Measurements from ENCODE around the gene NRG4.
"Not testable (repeated sequence)": the region's sequence is repeated elsewhere in the genome, so short reads cannot be mapped to it uniquely, and the experiment has no call there.

NRG4 gene

GRCh38 chr15:75928680-75929608, 83.3 kb downstream of the NRG4 start:
- in situ Hi-C loops (cut with MboI; ENCODE audit: low sequenced_read_pairs): no loop called here

GRCh38 chr15:75927601-75928000, 84.6 kb downstream of the NRG4 start:
- in situ Hi-C loops (cut with MboI; ENCODE audit: low sequenced_read_pairs): no loop called here

GRCh38 chr15:75926931-75927330, 85.3 kb downstream of the NRG4 start:
- in situ Hi-C loops (cut with MboI; ENCODE audit: low sequenced_read_pairs): no loop called here

GRCh38 chr15:75925440-75925839, 86.8 kb downstream of the NRG4 start:
- in situ Hi-C loops (cut with MboI; ENCODE audit: low sequenced_read_pairs): no loop called here

GRCh38 chr15:75924576-75924975, 87.6 kb downstream of the NRG4 start:
- in situ Hi-C loops (cut with MboI; ENCODE audit: low sequenced_read_pairs): no loop called here

- in situ Hi-C loops (cut with MboI; ENCODE audit: low sequenced_read_pairs): no loop called here
These were observed 88.5 kb downstream of the NRG4 start for GRCh38 chr15:75923756-75924155.

- in situ Hi-C loops (cut with MboI; ENCODE audit: low sequenced_read_pairs): no loop called here
These were observed 90.2 kb downstream of the NRG4 start for GRCh38 chr15:75921732-75922703.

GRCh38 chr15:75920079-75920478, 92.1 kb downstream of the NRG4 start:
- in situ Hi-C loops (cut with MboI; ENCODE audit: low sequenced_read_pairs): no loop called here

- in situ Hi-C loops (cut with MboI; ENCODE audit: low sequenced_read_pairs): no loop called here
These were observed 94.1 kb downstream of the NRG4 start for GRCh38 chr15:75918135-75918534.

GRCh38 chr15:75916978-75917377, 95.2 kb downstream of the NRG4 start:
- in situ Hi-C loops (cut with MboI; ENCODE audit: low sequenced_read_pairs): no loop called here

- in situ Hi-C loops (cut with MboI; ENCODE audit: low sequenced_read_pairs): not testable (repeated sequence)
These were observed 101.9 kb downstream of the NRG4 start for GRCh38 chr15:75910355-75910754.

GRCh38 chr15:75905231-75905630, 107.0 kb downstream of the NRG4 start:
- in situ Hi-C loops (cut with MboI; ENCODE audit: low sequenced_read_pairs): no loop called here

GRCh38 chr15:75903331-75904239, 108.6 kb downstream of the NRG4 start, which contains the start of gene FBXO22:
TSS of gene FBXO22 (plus strand) at chr15:75903878. CDS start at chr15:75903964, 86 bp downstream.
- in situ Hi-C loops (cut with MboI; ENCODE audit: low sequenced_read_pairs): no loop called here

GRCh38 chr15:75902129-75902557, 110.1 kb downstream of the NRG4 start:
- in situ Hi-C loops (cut with MboI; ENCODE audit: low sequenced_read_pairs): no loop called here

GRCh38 chr15:75900577-75900976, 111.6 kb downstream of the NRG4 start:
- in situ Hi-C loops (cut with MboI; ENCODE audit: low sequenced_read_pairs): no loop called here

- in situ Hi-C loops (cut with MboI; ENCODE audit: low sequenced_read_pairs): no loop called here
These were observed 116.5 kb downstream of the NRG4 start for GRCh38 chr15:75895731-75896130.

GRCh38 chr15:75891895-75892294, 120.3 kb downstream of the NRG4 start:
- in situ Hi-C loops (cut with MboI; ENCODE audit: low sequenced_read_pairs): no loop called here
